Neutrophil (primary cell): Measurements from ENCODE around the gene RNASE11.

ENCODE experiments used
- H3K27ac ChIP-seq: fragments of 200-600 bp; sonication (generic); 2 replicates; pipeline ENCODE4 v1.5.1; 2016; ENCODE audit warnings: mild to moderate bottlenecking, moderate library complexity
- H3K27me3 ChIP-seq: fragments of 200-600 bp; sonication (generic); 2 replicates; pipeline ENCODE4 v1.6.0; 2016; ENCODE audit warnings: mild to moderate bottlenecking
- H3K36me3 ChIP-seq: fragments of 200-600 bp; sonication (generic); 2 replicates; pipeline ENCODE4 v1.5.1; 2017
- H3K4me1 ChIP-seq, 2 experiments: fragments of 200-600 bp in 1 of 2; sonication (generic) in 1 of 2; 1 replicate in 1 of 2; 2 replicates in 1 of 2; pipeline versions ENCODE4 v1.5.1 to v1.6.1; 2013 to 2016; ENCODE audit warnings: low read depth in 1 of 2, low read length in 1 of 2, mild to moderate bottlenecking in 1 of 2, moderate library complexity in 1 of 2; ENCODE audit not compliant: control insufficient read depth in 1 of 2, insufficient read depth in 1 of 2
- H3K4me3 ChIP-seq, 2 experiments: fragments of 200-600 bp in 1 of 2; sonication (generic) in 1 of 2; 1 replicate in 1 of 2; 2 replicates in 1 of 2; pipeline ENCODE4 v1.5.1; 2013 to 2016; ENCODE audit warnings: low read depth in 1 of 2, low read length in 1 of 2, mild to moderate bottlenecking in 1 of 2, moderate library complexity in 1 of 2
- H3K9me3 ChIP-seq: fragments of 200-600 bp; sonication (generic); 2 replicates; pipeline ENCODE4 v1.5.1; 2016
- CTCF ChIP-seq: fragments of 200-600 bp; sonication (generic); IDR thresholded peaks from 2 replicates; pipeline ENCODE4 v1.5.1; 2016; ENCODE audit warnings: antibody characterized with exemption

RNASE11 gene

GRCh38 chr14:20557212-20557542, 30.6 kb downstream of the RNASE11 start:
- H3K27me3 ChIP-seq, result no peaks in the 10 kb centered on the region
- peaks cover 20 to 26% of the 10 kb centered on the region in 2 experiments for H3K4me1 ChIP-seq
- no peaks in the 10 kb centered on the region for H3K36me3 ChIP-seq
- no peak for TF ChIP-seq CTCF
- H3K9me3 ChIP-seq, result no peaks in the 10 kb centered on the region
- no peak overlapping the region for H3K4me3 ChIP-seq
- no peak overlapping the region for H3K27ac ChIP-seq

GRCh38 chr14:20556500-20557211, 31.1 kb downstream of the RNASE11 start:
- H3K36me3 ChIP-seq, result no peaks in the 10 kb centered on the region
- TF ChIP-seq CTCF, result no peak
- H3K27ac ChIP-seq, result peak overlapping the region; percentile 15
- H3K27me3 ChIP-seq, result no peaks in the 10 kb centered on the region
- no peak overlapping the region for H3K4me3 ChIP-seq
- H3K4me1 ChIP-seq, result peaks cover 20 to 26% of the 10 kb centered on the region in 2 experiments
- H3K9me3 ChIP-seq, result no peaks in the 10 kb centered on the region

GRCh38 chr14:20555845-20556244, 32.0 kb downstream of the RNASE11 start:
- Histone ChIP-seq H3K9me3 (no peaks in the 10 kb centered on the region), H3K4me1 (peaks cover 20 to 26% of the 10 kb centered on the region in 2 experiments), H3K4me3 (no peak overlapping the region), H3K36me3 (no peaks in the 10 kb centered on the region), H3K27ac (peak overlapping the region; percentile 15), H3K27me3 (no peaks in the 10 kb centered on the region)
- no peak for TF ChIP-seq CTCF

- TF ChIP-seq CTCF, result no peak
- Histone ChIP-seq H3K9me3 (no peaks in the 10 kb centered on the region), H3K27ac (no peak overlapping the region), H3K4me3 (no peak overlapping the region), H3K4me1 (peaks cover 20 to 30% of the 10 kb centered on the region in 2 experiments), H3K27me3 (no peaks in the 10 kb centered on the region), H3K36me3 (no peaks in the 10 kb centered on the region)
Observed at GRCh38 chr14:20553024-20553423, 34.8 kb downstream of the RNASE11 start.

- H3K27me3 ChIP-seq, result no peaks in the 10 kb centered on the region
- H3K27ac ChIP-seq, result no peak overlapping the region
- H3K36me3 ChIP-seq, result no peaks in the 10 kb centered on the region
- H3K4me1 ChIP-seq, result peaks cover 10 to 16% of the 10 kb centered on the region in 2 experiments
- H3K9me3 ChIP-seq, result no peaks in the 10 kb centered on the region
- no peak for TF ChIP-seq CTCF
- no peak overlapping the region for H3K4me3 ChIP-seq
Observed at GRCh38 chr14:20551606-20552005, 36.2 kb downstream of the RNASE11 start.
